CD4-positive, alpha-beta T cell (primary cell): ENCODE data around the gene ARFGEF2. TPM values are rescaled to one million over a fixed set of nuclear protein-coding genes. Genes with fewer than 3 reads are reported as not detected.

Source experiments
- ATAC-seq: fragments of 200-7000 bp; cut with Tn5 transposase; one replicate; pipeline ENCODE4 v1.10.0; 2022; ENCODE audit warnings: mild to moderate bottlenecking; ENCODE audit not compliant: poor library complexity
- CTCF ChIA-PET: fragments of 350-600 bp; sonication (Branson Sonifier 250); formaldehyde crosslinking; loops from one replicate; lab custom pipeline; 2021; ENCODE audit warnings: antibody characterized with exemption, inconsistent platforms; lab: Charles Lee
- POLR2A ChIA-PET: fragments of 350-600 bp; sonication (Branson Sonifier 250); formaldehyde crosslinking; loops from one replicate; lab custom pipeline; 2021; ENCODE audit warnings: antibody characterized with exemption, inconsistent platforms; lab: Charles Lee
- DNase-seq, 14 experiments: peaks; one replicate each; pipeline ENCODE4 v3.0.0-alpha.2; 2013 to 2020; ENCODE audit warnings: mixed read lengths in 2 of 14
- H3K27ac ChIP-seq, 2 donors: one replicate each; pipeline versions ENCODE4 v1.5.1 to v1.7.0; 2013; ENCODE audit warnings: low read length in 2 of 2, low read depth in 1 of 2, mild to moderate bottlenecking in 1 of 2
- H3K27me3 ChIP-seq, 2 experiments: 1 replicate in 1 of 2; 2 replicates in 1 of 2; pipeline versions ENCODE4 v1.6.1 to v1.7.0; 2013; ENCODE audit warnings: low read length in 2 of 2, control low read depth in 1 of 2, mild to moderate bottlenecking in 1 of 2, moderate library complexity in 1 of 2; ENCODE audit not compliant: insufficient read depth in 2 of 2, control insufficient read depth in 1 of 2
- H3K36me3 ChIP-seq: one replicate; pipeline ENCODE4 v1.6.1; 2013; ENCODE audit warnings: low read length, control low read depth; ENCODE audit not compliant: insufficient read depth
- H3K4me1 ChIP-seq: one replicate; pipeline ENCODE4 v1.6.1; 2013; ENCODE audit warnings: low read length, control low read depth; ENCODE audit not compliant: insufficient read depth
- H3K4me3 ChIP-seq: one replicate; pipeline ENCODE4 v1.5.1; 2013; ENCODE audit warnings: mild to moderate bottlenecking, low read length, moderate library complexity
- H3K9me3 ChIP-seq, 2 experiments: 1 replicate in 1 of 2; 2 replicates in 1 of 2; pipeline versions ENCODE4 v1.6.1 to v1.7.0; 2013; ENCODE audit warnings: low read length in 2 of 2, mild to moderate bottlenecking in 2 of 2, control low read depth in 1 of 2, moderate library complexity in 1 of 2; ENCODE audit not compliant: control insufficient read depth in 1 of 2, insufficient read depth in 1 of 2
- H3K27ac Mint-ChIP-seq: one replicate; pipeline ENCODE4 v1.8.0; 2020; ENCODE audit warnings: mixed read lengths
- H3K27me3 Mint-ChIP-seq: one replicate; pipeline ENCODE4 v1.8.0; 2021; ENCODE audit warnings: mixed read lengths
- H3K36me3 Mint-ChIP-seq: one replicate; pipeline ENCODE4 v1.8.0; 2021; ENCODE audit warnings: low read depth, mixed read lengths
- H3K4me1 Mint-ChIP-seq: one replicate; pipeline ENCODE4 v1.8.0; 2021; ENCODE audit warnings: low read depth, mixed read lengths
- H3K4me3 Mint-ChIP-seq: one replicate; pipeline ENCODE4 v1.8.0; 2020; ENCODE audit warnings: mild to moderate bottlenecking, mixed read lengths
- H3K9me3 Mint-ChIP-seq: one replicate; pipeline ENCODE4 v1.8.0; 2020; ENCODE audit warnings: mixed read lengths
- CTCF ChIP-seq: fragments of 200-600 bp; IDR thresholded peaks from one replicate; pipeline ENCODE4 v1.8.0; 2022; ENCODE audit warnings: antibody characterized with exemption, mild to moderate bottlenecking
- intact Hi-C, 2 experiments: fragments of 100-400 bp; cut with DNase I in 1 of 2; cut with micrococcal nuclease in 1 of 2; formaldehyde crosslinking; loops; one replicate each; pipeline versions ENCODE4 v1.15.1 to v1.9.0; 2023 to 2025; cut with DNase I, micrococcal nuclease
- total RNA-seq, 174 experiments: library from RNA in 2 of 174; stranded (reverse) in 2 of 174; gene quantifications; one replicate each; pipeline ENCODE4 v1.2.3 and lab custom pipeline; 2021 to 2026

ARFGEF2 gene
- total RNA-seq, 2 experiments from 2014 or later, result 23.0 to 23.4 TPM

GRCh38 chr20:48941467-48941866 lies 20.0 kb downstream of the ARFGEF2 start:
- ATAC-seq, result no peak
- Mint-ChIP-seq H3K27me3 (no peaks in the 10 kb centered on the region), H3K27ac (no peak overlapping the region), H3K9me3 (no peaks in the 10 kb centered on the region), H3K4me3 (no peak overlapping the region), H3K36me3 (peaks cover 67% of the 10 kb centered on the region), H3K4me1 (peaks cover 45% of the 10 kb centered on the region)
- H3K36me3 ChIP-seq, result peaks cover 52% of the 10 kb centered on the region
- no peak overlapping the region for H3K4me3 ChIP-seq
- no peaks in the 10 kb centered on the region for H3K27me3 ChIP-seq
- no peaks in the 10 kb centered on the region for H3K9me3 ChIP-seq
- POLR2A ChIA-PET, result no interaction called here
- intact Hi-C loops, result no loop called here
- H3K27ac ChIP-seq, result no peak overlapping the region
- H3K4me1 ChIP-seq, result no peaks in the 10 kb centered on the region
- no peak for TF ChIP-seq CTCF
- DNase-seq, result no peak
- CTCF ChIA-PET, result no interaction called here

- no peak for DNase-seq
- intact Hi-C loops, result no loop called here
- POLR2A ChIA-PET, result no interaction called here
- Mint-ChIP-seq H3K9me3 (no peaks in the 10 kb centered on the region), H3K27ac (no peak overlapping the region), H3K36me3 (peaks cover 69% of the 10 kb centered on the region), H3K4me3 (no peak overlapping the region), H3K4me1 (peaks cover 33% of the 10 kb centered on the region), H3K27me3 (no peaks in the 10 kb centered on the region)
- ATAC-seq, result no peak
- no peaks in the 10 kb centered on the region for H3K4me1 ChIP-seq
- no peak overlapping the region for H3K4me3 ChIP-seq
- H3K27ac ChIP-seq, result no peak overlapping the region
- no peaks in the 10 kb centered on the region for H3K27me3 ChIP-seq
- TF ChIP-seq CTCF, result no peak
- H3K36me3 ChIP-seq, result peaks cover 52% of the 10 kb centered on the region
- CTCF ChIA-PET, result no interaction called here
- no peaks in the 10 kb centered on the region for H3K9me3 ChIP-seq
Observed at GRCh38 chr20:48942730-48943129, 21.2 kb downstream of the ARFGEF2 start.

DNA sequence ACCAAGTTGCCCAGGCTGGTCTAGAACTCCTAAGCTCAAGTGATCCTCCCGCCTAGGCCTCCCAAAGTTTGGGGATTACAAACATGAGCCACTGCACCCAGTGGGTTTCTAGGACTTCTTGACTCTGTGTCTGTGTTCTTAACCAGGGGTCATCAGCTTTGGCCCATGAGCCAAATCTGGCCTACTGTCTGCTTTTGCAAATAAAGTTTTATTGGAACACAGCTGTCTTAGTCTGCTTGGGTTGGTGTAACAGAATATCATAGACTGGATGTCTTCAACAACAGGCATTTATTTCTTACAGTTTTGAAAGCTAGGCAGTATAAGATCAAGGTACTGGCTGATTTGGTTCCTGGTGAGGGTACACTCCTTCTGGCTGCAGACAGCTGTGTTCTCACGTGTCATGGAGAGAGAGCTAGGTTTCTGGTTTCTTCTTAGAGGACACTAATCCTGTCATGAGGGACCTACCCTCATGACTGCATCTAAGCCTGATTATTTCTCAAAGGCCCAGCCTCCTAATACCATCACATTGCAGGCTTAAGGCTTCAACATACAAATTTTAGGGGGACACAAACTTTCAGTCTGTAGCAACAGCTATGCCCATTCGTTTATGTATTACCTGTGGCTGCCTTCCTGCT lies 23.3 kb downstream of the ARFGEF2 start:
- Mint-ChIP-seq H3K4me3 (no peak overlapping the region), H3K27ac (no peak overlapping the region), H3K4me1 (peaks cover 19% of the 10 kb centered on the region), H3K9me3 (no peaks in the 10 kb centered on the region), H3K36me3 (peaks cover 80% of the 10 kb centered on the region), H3K27me3 (no peaks in the 10 kb centered on the region)
- POLR2A ChIA-PET, result no interaction called here
- Histone ChIP-seq H3K9me3 (no peaks in the 10 kb centered on the region), H3K27me3 (no peaks in the 10 kb centered on the region), H3K36me3 (peaks cover 71% of the 10 kb centered on the region), H3K4me1 (no peaks in the 10 kb centered on the region), H3K27ac (no peak overlapping the region), H3K4me3 (no peak overlapping the region)
- intact Hi-C loops, result no loop called here
- CTCF ChIA-PET, result no interaction called here
- no peak for ATAC-seq
- TF ChIP-seq CTCF, result no peak
- DNase-seq, result no peak
